ENCODE results near the gene GLP1R.

GLP1R gene

DNA sequence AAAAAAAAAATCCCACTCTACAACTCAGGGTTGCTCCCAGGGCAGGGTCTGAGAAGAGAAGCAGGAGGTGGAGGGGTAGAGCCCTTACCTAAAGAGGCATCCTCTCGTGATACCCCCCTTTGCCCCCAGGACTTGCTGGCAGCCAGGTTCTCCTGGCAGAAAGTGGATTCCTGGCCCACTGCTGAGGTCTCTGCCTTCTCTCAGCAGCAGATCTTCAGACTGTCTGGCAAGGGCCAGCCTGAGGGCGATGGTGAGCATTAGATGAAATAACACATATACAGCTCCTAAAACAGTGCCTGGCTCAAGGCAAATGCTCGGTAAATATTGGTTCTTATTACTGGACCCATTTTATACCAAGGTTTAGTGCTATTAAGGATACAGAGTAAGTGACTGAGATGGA, 4.8 kb upstream of the GLP1R start:
- H3K4me3 ChIP-seq (ENCODE audit: low read depth, low read length), result no peak overlapping the region

DNA sequence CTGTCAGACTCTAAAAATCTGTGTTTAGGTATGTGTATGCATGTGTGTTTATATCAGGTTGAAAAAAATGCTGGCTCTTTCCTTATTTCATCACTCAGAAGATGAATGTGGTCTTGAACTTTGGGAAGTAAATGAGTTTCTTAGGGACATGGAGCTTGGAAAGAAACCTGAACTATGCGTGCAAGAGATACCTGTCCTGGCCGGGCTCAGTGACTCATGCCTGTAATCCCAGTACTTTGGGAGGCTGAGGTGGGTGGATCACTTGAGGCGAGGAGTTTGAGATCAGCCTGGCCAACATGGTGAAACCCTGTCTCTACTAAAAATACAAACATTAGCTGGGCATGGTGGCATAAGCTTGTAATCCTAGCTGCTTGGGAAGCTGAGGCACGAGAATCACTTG, 4.4 kb upstream of the GLP1R start:
- H3K4me3 ChIP-seq (ENCODE audit: low read depth, low read length), result no peak overlapping the region

DNA sequence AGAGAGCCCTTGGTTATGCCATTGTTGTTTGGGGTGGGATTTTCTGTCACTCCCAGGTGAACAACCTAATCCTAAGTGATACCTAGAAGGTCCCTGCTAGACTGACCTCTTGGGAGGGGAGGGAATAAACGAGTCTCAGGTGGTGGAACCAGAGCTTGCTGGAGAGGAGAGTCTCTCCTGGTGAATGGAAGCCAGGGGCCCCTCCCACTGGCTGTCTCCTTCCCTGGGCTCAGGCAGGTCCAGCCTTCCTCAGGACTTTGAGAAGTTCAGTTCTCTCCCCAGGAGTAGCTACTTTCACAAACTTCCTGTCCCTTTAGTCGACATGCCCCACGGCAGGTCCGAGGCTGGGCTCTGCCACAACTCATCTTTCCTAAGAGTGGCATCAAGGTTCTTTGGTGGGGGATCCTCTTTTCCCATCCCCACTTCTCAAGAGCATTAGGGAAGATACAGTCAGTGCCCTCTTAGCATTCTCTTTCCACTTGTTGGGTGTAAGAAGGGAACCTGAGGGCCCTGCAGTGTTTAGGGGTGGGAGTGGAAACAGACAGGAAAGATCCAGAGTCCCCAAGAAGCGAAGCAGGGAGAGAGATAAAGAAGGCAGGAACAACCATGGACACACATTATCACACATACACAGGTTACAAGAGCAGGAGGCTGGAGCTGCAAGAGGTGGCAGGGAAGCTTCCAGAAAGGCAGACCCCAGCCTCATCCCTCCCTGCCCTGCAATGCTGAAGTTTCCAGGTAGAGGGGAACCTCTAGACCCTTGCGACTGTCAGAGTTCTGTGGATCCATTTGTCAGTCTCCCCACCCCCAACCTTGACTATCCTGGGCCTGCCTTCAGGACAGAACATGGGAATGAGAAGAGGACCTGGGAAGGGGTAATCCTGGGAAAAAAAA, 900 bp upstream of the GLP1R start:
- no peak overlapping the region for H3K4me3 ChIP-seq (ENCODE audit: low read depth, low read length)

DNA sequence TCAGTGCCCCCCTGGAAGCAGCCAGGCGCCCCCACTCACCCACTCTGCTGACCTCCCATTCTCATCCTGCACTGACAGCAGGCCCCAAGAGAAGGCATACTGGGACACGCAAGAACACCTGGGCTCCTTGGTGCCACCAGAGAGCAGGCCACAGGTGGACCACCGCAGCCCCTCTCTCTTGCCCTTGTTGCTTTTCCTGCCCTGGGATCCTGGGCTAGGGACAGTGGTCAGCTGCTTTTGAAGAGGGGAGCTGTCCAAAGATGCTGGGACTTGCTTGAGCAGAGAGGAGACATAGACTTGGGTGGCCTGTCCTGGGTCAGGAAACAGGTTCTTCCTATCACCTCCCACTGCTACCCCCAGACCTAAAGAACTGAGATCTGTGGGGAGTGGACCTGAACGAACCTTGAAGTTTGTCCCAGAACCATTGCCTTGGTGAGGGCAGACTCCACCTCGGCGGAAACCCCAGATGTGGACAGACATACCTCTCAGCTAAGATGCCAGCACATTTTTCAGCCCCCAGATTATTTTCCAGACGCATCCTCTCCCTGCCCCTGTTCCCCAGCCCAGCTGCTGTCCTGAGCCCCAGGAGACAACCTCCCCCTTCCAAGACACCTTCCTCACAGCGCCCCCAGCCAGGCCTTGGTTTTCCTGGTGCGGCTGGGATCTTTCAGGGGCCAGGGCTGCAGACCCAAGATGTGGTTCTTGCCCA, 1.1 kb downstream of the GLP1R start:
- no peak overlapping the region for H3K4me3 ChIP-seq (ENCODE audit: low read depth, low read length)

DNA sequence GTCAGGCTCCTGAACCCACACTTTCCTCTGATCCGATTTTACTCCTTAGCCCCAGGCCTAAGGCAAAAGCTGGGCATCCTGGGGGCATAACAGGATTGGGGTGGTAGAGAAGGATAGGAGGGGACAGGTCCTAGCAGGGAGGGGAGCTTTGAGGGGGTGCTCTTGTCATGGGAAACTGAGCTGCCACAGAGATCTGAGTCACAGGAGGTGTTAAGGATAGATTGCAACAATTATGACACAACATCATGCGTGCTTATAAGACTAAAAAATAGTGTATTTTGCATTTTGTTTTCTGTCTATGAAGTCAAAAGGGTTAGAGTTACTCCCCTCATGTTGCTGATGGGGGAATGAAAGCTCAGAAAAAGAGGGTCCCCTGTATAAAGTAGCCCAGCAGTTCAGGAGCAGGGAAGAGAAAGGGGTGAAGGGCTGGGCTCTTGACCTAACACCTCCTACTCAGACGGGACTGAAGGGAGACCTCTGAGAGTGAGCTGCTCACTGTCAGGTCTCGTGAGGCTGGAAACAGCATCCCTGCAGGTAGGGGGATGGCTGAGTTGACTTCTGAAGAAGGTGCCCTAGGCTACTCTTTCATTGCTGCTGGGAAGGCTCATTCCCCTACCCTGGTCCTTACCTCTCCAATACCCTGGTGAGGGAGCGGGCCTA, 2.0 kb downstream of the GLP1R start:
- H3K4me3 ChIP-seq (ENCODE audit: low read depth, low read length), result no peak overlapping the region

DNA sequence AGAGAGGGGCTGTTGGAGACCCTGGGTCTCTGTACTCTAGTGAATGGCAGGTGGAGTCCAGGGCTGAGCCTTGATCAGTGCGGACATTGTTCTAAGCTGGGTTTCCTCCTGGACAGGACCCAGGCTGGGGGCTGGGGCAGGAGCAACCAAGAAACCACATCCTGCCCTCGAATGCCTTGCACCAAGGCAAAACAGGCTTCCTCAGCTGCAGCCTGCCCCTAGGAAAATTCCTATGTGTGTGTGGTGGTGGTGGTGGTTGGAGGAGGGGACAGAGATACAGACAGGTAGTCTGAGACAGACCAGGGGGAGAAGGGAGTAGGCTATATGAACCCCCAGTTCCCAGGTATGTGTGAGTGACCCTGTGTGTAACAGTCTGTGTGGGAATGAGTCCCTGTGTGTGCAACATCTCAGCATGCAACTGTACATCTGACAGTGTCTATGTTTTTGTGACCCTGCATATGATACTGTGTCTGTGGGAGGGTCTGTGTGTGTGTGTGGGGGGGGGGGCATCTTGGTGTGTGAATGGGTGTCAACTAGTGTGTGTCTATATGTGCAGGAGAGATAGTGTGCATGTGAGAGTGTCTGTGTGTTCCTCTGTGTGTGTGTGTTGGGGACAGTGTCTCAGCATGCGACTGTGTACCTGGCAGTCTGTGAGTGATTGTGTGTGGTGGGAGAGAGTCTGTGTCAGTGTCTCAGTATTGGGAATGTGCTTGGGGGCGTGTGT, 3.0 kb downstream of the GLP1R start:
- no peak overlapping the region for H3K4me3 ChIP-seq (ENCODE audit: low read depth, low read length)

DNA sequence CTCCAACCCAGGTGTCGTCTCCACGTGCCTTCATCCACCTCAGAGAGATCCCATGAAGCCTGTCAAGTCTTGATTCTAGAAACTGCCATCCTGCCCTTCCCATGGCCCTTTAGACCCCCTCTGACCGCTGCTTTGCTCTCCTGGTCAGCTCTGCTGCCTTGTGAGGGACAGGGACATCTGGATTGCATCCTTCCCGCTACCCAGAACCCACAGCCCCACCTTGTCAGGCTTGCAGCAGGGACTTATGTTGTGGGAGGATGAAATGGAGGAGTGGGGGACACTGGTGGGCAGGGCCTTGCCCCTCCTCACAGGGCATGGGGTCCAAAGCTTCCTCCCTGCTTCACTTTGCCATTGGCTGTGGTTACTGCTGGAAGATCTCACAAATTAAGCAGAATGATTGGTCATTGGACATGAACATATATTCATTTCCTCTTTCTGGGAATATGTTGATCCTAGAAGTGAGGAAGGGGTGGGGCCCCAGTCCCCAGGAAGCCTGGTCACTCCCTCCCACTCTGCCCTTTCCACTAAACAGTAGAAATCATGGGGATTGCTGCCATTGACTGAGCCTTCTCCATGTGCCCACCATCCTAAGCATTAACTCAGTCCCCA, 4.5 kb downstream of the GLP1R start:
- no peak overlapping the region for H3K4me3 ChIP-seq (ENCODE audit: low read depth, low read length)

DNA sequence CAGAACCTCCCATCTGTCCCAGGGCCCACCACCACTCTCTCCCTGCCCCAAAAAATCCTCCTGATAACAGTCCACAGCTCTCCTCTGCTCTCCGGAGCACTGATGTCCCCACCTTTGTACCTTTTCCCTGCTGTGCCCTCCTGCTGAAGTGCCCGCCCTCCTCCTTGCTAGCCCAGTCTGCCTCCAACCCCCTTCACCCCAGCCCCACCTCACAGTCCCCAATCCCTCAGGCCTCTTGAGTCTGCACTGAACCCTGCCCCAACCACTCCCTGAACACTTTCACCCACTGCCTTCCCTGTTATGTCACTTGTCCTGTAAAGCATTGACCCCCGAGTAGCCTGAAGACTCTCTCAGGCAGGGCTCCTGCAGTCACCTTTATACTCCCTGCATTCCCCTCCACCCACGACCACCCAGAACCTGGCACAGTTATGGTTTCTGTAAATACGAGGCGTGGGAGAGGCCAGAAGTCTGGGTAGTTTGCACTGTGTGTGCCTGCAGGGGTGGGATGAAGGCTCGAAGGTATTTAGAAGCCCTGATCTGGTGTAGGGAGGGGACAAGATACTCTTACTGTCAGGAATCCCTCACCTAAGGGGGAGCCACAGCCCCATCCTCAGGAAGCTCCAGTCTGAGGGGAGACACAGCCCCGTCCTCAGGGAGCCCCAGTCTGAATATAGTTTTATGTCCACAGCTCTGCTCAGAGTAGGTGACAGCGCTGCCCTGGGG, 5.4 kb downstream of the GLP1R start:
- H3K4me3 ChIP-seq (ENCODE audit: low read depth, low read length), result no peak overlapping the region

DNA sequence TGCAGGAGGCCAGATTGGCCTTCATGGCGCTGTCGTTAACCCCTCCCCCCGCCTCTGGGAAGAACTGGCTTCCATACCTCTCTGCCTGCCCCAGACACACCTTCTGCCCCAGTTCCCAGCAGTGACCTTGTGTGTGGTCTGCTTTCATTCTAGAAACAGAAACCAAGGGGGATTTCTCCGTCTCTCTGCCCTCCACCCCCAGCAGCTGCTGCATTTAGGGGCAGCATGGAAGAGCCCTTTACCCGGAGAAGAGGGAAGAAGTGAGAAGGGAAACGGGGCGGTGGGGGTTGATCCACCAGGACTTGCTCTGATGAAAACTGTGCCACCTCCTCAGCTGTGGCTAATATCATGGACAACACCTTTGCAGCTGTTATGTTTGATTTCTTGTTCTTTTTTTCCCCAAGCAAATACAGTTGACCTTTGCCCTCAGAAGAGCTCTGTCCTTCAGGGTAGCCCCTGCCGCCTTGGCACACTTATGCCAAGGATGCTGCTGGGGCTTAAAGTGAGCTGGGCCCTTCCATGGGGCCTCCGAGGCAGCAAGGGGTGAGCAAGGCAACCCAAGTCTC, 6.1 kb downstream of the GLP1R start:
- H3K4me3 ChIP-seq (ENCODE audit: low read depth, low read length), result no peak overlapping the region

DNA sequence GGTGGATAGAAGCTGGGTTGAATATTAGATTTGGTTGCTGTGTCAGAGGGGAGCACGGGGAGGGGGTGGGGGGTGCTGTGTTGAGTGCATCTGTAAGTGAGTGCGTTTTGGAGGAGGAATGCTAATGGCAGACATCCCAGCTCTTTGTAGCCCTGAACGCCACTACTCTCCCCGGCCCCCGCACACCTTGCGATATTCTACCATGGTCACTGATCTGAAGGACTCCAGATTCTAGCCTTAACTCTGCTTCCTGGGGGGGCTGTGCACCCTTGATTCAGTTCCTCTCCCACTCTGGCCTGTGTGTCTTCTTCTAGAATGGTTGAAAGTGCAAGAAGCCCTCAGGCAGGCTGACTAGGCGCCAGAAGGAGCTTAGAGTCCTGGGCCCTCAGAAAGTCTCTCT, 7.1 kb downstream of the GLP1R start:
- H3K4me3 ChIP-seq (ENCODE audit: low read depth, low read length), result no peak overlapping the region

DNA sequence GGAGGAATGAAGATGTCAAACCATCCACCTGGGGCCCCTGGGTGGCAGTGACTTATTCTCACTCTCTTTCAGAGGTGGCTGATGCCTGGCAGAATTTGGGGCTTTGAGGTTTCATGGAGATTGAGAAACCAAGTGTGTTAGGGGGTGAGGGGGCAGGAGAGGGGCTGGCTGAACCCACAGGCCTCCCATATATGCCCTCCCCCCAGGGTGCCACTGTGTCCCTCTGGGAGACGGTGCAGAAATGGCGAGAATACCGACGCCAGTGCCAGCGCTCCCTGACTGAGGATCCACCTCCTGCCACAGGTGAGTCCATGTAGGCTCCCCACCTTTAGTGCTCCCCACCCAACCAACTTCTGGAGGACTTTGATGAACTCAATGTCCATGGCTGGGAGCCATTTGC, 7.6 kb downstream of the GLP1R start:
- H3K4me3 ChIP-seq (ENCODE audit: low read depth, low read length), result no peak overlapping the region

DNA sequence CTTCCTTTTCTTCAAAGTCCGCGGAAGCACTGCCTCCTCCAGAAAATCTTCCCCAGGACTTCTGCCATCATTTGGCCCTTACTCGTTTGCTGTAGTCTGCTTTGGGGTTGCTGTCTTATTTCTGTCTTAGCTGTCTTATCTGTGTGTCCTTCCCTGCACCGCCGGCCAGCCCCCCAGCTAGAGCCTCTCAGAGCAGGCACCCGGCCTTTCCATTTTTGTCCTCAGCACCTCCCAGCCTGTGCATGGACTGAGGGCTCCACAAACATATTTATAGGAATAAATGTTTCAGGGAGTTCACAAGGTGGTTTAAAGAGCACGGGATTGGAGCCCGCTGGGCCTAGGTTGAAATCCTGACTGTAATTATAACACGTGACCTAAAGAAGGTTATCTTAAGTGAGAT, 8.1 kb downstream of the GLP1R start:
- no peak overlapping the region for H3K4me3 ChIP-seq (ENCODE audit: low read depth, low read length)

DNA sequence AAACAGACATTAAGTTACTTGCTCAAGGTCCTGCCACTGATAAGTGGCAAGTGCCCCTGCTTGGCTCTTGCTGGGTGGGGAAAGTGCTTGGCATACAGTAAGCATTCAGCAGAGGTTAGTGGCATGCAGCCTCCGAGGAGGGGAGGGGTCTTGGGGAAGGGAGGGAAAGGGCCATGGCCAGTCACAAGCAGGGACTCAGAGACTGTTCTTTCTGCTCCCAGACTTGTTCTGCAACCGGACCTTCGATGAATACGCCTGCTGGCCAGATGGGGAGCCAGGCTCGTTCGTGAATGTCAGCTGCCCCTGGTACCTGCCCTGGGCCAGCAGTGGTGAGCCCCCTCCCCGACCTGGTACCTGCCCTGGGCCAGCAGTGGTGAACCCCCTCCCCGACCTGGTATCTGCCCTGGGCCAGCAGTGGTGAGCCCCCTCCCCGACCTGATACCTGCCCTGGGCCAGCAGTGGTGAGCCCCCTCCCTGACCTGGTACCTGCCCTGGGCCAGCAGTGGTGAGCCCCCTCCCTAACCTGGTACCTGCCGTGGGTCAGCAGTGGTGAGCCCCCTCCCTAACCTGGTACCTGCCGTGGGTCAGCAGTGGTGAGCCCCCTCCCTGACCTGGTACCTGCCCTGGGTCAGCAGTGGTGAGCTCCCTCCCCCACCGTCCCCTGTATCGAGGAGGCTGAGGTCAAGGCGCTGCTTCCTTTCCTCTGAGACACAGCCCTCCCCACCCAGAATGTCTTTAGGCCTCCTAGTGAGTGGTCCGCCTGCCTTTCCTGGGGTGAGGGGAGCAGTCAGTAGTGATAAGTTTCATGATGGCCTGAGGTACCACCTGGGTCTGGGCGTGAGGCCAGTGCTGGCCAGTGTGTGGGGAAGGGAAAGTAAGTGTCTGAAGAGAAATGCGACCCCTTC, 8.9 kb downstream of the GLP1R start:
- H3K4me3 ChIP-seq (ENCODE audit: low read depth, low read length), result no peak overlapping the region

DNA sequence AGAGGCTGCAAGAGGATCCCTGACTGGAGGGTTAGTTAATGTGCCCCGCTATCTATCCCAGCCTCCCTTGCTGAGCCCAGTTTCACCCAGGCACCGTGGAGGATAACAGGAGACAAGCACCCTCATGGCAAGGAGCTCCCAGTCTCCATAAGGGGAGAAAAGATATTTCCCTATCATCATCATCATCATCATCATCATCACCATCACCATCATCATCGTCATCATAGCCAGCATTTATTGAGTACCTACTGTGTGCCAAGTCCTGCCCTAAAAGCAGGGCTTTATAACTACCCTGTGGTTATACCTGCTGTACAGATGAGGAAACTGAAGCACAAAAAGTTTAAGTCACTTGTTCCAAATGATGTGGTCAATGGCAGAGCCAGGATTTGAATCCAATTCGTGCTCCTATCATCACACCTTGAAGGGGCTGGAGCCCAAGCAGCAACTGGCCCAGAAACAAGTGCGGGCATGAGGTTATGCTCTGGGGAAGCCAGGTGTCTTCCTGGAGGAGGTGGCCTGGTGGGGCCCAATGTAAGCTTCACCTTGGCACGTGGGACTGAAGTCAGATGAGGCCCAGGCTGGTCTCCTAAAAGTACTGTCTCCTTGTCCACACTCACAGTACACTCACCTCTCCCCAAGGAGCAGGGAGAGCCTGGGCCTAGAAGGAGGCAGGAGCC, 10.0 kb downstream of the GLP1R start:
- H3K4me3 ChIP-seq (ENCODE audit: low read depth, low read length), result no peak overlapping the region

DNA sequence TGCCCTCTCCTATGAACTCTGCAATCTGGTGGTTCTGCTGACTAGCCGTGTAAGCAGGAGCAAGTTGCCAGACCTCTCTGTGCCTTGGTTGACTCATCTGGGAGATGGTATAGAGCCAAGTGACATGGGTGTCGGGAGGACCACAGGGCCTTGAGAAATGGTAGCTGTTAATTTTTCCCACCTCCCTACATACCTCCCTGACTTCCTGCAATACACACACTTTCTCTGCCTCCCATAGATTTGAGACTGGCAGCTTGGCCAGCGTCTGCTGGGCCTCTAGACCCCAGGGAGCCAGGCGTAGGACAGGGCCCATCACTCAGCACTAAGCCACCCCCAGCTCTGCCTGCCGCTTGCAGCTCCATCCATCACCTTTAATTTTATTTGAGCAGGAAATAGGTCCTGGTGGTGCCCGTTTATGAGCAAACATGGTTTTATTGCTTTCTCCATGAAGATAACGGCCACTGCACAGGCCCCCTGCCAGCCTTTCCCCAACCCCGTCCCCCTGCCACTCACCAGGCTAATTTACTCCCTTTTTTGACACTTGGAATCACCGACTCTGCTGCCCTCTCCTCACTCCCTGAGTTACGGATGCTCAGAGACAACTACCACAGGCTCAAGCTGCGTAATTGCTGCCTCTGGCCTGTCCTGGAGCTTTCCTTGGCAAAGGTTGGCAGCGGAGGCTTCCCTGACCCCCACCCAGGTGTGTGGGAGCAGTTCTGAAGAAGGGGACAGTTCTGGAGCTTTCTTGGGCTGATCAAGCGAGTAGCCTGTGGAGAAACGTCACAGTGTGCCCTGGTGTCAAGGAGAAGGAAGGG, 11.1 kb downstream of the GLP1R start:
- H3K4me3 ChIP-seq (ENCODE audit: low read depth, low read length), result no peak overlapping the region

DNA sequence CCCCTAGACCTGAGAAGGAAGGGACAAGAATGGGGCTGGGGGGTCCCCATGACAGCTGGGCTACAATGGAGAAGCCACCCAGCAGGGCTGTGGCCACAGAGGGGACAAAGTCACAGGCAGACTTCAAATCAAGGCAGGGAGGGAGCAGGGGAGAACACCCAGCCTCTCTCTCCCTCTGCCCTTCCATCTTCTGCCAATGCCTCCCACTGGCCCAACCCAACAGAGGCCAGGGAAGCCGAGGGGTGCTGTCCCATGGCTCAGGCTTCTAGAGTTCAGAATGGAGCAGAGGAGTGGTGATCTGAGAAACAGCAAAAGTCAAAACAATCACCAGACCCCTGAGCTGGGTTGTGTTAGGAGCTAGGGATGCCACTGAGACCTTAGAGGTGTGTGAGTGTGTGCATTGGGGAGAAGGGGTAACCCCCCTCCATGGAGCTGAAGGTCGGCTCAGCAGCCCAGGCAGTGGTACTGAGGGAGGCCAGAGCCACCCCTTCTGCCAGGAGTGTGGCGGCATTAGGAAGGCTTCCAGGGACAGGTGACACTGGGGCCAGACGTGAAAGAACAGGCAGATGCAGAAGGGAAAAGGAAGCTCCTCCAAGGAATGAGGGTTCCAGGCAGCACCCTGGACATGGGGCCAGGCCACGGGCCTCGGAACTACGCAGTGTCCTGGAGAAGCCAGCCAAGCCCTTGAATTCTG, 12.0 kb downstream of the GLP1R start:
- H3K4me3 ChIP-seq (ENCODE audit: low read depth, low read length), result no peak overlapping the region

DNA sequence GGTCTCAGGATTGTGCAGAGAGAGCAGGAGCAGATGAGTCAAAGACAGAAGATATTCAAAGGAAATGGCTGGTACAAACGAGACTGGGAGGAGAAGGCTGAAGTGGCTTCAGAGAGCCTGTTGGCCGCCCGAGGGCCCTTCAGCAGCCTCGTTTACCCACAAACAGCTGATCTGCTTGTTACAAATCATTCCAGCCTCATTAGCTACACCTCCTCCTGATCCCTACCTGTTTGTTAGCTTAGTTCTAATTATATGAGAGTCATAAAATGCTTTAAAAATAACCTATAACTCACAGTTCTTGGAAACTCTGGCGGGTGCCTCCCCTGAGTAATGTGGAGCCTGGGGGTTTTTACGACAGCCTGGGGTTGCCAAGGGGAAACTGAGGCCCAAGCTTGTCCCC, 12.6 kb downstream of the GLP1R start:
- H3K4me3 ChIP-seq (ENCODE audit: low read depth, low read length), result no peak overlapping the region

Data from iPS-11a (cell line).